Nephron progenitor cell (in vitro differentiated cells): ENCODE measurements around the gene A1BG.
A peak's percentile ranks its signal among the peaks of the same experiment; 100 is the strongest.
"Not testable (repeated sequence)": the region's sequence is repeated elsewhere in the genome, so short reads cannot be mapped to it uniquely, and the experiment has no call there.

ENCODE experiments used
- DNase-seq: peaks from one replicate; pipeline ENCODE4 v3.0.0; 2021
- H3K27ac Mint-ChIP-seq: 2 replicates; pipeline ENCODE4 v1.8.0; 2021; ENCODE audit warnings: mild to moderate bottlenecking, moderate library complexity, mixed read lengths
- H3K27me3 Mint-ChIP-seq: 2 replicates; pipeline ENCODE4 v1.8.0; 2021; ENCODE audit warnings: mild to moderate bottlenecking, low read depth, mixed read lengths; ENCODE audit not compliant: poor library complexity
- H3K36me3 Mint-ChIP-seq: 2 replicates; pipeline ENCODE4 v1.8.0; 2021; ENCODE audit warnings: low read depth, mixed read lengths
- H3K4me1 Mint-ChIP-seq: 2 replicates; pipeline ENCODE4 v1.8.0; 2021; ENCODE audit warnings: mixed read lengths
- H3K4me3 Mint-ChIP-seq: 2 replicates; pipeline ENCODE4 v1.8.0; 2021; ENCODE audit warnings: mild to moderate bottlenecking, moderate library complexity, mixed read lengths
- H3K9me3 Mint-ChIP-seq: 2 replicates; pipeline ENCODE4 v1.8.0; 2021; ENCODE audit warnings: mild to moderate bottlenecking, moderate library complexity, mixed read lengths
- CTCF ChIP-seq: fragments of 200-600 bp; sonication (generic); IDR thresholded peaks from 2 replicates; pipeline ENCODE4 v1.5.0; 2021; ENCODE audit warnings: antibody characterized with exemption

The A1BG gene

GRCh38 chr19:58315580-58315979 lies 37.7 kb downstream of the A1BG start:
- Mint-ChIP-seq H3K4me3 (no peak overlapping the region), H3K4me1 (no peaks in the 10 kb centered on the region), H3K27me3 (no peaks in the 10 kb centered on the region), H3K9me3 (no peaks in the 10 kb centered on the region), H3K36me3 (peaks cover 64% of the 10 kb centered on the region), H3K27ac (no peak overlapping the region)
- TF ChIP-seq CTCF = no peak
- no peak for DNase-seq

- no peak for TF ChIP-seq CTCF
- H3K27me3 Mint-ChIP-seq = no peaks in the 10 kb centered on the region
- no peaks in the 10 kb centered on the region for H3K9me3 Mint-ChIP-seq
- H3K27ac Mint-ChIP-seq = no peak overlapping the region
- no peak for DNase-seq
- H3K4me3 Mint-ChIP-seq = no peak overlapping the region
- H3K4me1 Mint-ChIP-seq = peaks cover 2% of the 10 kb centered on the region
- H3K36me3 Mint-ChIP-seq = peaks cover 99% of the 10 kb centered on the region
These were observed 41.9 kb downstream of the A1BG start for GRCh38 chr19:58311345-58311865.

- peak; percentile 51 for DNase-seq
- peak; percentile 53 for TF ChIP-seq CTCF
- peaks cover 98% of the 10 kb centered on the region for H3K36me3 Mint-ChIP-seq
- H3K4me1 Mint-ChIP-seq, H3K27ac Mint-ChIP-seq, H3K27me3 Mint-ChIP-seq, H3K9me3 Mint-ChIP-seq, H3K4me3 Mint-ChIP-seq: not testable (repeated sequence)
These were observed 42.6 kb downstream of the A1BG start for GRCh38 chr19:58310685-58311084.

DNA sequence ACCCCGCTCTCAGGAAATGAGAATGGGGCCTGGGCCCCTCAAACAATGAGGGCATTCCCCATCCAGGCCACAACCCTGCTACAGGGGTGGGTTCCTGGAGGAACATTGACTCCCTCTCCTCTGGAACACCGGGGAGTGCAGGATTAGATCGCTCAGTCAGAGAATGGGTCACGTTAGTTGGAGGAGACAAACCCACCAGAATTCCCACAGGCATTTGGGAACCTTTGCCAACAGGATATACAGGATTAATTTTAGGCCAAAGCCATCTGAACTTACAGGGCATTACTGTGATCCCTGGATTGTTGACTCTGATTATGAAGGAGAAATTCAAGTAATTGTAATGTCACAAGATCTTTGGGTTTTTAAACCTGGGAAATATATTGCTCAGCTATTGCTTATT lies 45.6 kb downstream of the A1BG start:
- H3K9me3 Mint-ChIP-seq = no peaks in the 10 kb centered on the region
- no peak for TF ChIP-seq CTCF
- H3K27ac Mint-ChIP-seq = no peak overlapping the region
- peaks cover 25% of the 10 kb centered on the region for H3K4me1 Mint-ChIP-seq
- no peak overlapping the region for H3K4me3 Mint-ChIP-seq
- H3K36me3 Mint-ChIP-seq = peaks cover 86% of the 10 kb centered on the region
- no peaks in the 10 kb centered on the region for H3K27me3 Mint-ChIP-seq
- DNase-seq = no peak

GRCh38 chr19:58305932-58306323 lies 47.4 kb downstream of the A1BG start:
- Mint-ChIP-seq H3K27me3 (no peaks in the 10 kb centered on the region), H3K36me3 (peaks cover 86% of the 10 kb centered on the region), H3K4me3 (peak overlapping the region; percentile 100), H3K9me3 (peaks cover 3% of the 10 kb centered on the region), H3K27ac (peak overlapping the region; percentile 73), H3K4me1 (peaks cover 25% of the 10 kb centered on the region)
- no peak for TF ChIP-seq CTCF
- DNase-seq = no peak
